ENCODE data around the gene SSH2.
"Not testable (repeated sequence)": the region's sequence is repeated elsewhere in the genome, so short reads cannot be mapped to it uniquely, and the experiment has no call there.

Gene SSH2

DNA sequence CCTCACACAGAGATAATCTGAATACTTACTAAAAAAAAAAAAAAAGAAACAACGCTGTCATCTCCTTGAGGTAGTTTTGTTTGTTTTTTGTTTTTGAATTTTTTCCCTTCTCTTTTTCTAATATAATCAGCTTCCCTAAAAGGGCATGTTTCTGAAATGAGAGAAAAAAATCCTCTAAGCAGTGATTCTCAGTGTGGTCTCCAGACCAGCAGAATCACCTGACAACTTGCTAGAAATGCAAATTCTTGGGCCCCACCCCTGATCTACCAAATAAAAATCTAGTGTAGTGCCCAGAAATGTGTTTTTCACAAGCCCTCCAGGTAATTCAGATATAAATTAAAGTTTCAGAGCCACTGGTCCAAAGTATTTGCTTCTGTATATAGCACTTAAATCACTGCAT, 65.4 kb downstream of the SSH2 start:
- ChIA-PET CTCF (interaction anchor here (1.3 kb wide), 1 partner anchor 14 kb away, joined by 4 read pairs; no protein-coding TSS in a partner anchor), POLR2A (no interaction called here)
- H3K4me3 ChIP-seq (ENCODE audit: low read depth, low read length), result no peak overlapping the region

DNA sequence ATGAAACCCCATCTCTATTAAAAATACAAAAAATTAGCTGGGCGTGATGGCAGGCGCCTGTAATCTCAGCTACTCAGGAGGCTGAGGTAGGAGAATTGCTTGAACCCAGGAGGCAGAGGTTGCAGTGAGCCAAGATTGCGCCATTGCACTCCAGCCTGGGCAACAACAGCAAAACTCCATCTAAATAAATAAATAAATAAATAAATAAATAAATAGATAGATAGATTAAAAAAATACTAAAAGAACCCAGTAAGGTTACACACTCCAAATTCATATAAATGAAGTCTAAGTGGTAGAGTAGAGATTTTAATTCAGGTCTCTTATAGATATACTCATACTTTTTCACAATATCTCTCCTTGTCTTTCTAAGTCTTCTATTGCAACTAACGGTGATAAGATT, 65.9 kb downstream of the SSH2 start:
- POLR2A ChIA-PET; DNase-seq (ENCODE audit: low read depth, low spot score); CTCF ChIA-PET; H3K4me3 ChIP-seq (ENCODE audit: low read depth, low read length): not testable (repeated sequence)

More for the DNA sequence above, 65.4 kb downstream of the SSH2 start:
- TF ChIP-seq, protein P1, sequence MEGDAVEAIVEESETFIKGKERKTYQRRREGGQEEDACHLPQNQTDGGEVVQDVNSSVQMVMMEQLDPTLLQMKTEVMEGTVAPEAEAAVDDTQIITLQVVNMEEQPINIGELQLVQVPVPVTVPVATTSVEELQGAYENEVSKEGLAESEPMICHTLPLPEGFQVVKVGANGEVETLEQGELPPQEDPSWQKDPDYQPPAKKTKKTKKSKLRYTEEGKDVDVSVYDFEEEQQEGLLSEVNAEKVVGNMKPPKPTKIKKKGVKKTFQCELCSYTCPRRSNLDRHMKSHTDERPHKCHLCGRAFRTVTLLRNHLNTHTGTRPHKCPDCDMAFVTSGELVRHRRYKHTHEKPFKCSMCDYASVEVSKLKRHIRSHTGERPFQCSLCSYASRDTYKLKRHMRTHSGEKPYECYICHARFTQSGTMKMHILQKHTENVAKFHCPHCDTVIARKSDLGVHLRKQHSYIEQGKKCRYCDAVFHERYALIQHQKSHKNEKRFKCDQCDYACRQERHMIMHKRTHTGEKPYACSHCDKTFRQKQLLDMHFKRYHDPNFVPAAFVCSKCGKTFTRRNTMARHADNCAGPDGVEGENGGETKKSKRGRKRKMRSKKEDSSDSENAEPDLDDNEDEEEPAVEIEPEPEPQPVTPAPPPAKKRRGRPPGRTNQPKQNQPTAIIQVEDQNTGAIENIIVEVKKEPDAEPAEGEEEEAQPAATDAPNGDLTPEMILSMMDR (IDR thresholded peaks at IDR 0.05; ENCODE audit: insufficient read depth, low read length, missing control alignments), result no peak
- no peak for DNase-seq (ENCODE audit: low read depth, low spot score)

- no peak overlapping the region for H3K4me3 ChIP-seq (ENCODE audit: low read depth, low read length)
- ChIA-PET POLR2A (no interaction called here), CTCF (no interaction called here)
- TF ChIP-seq, protein P1 (IDR thresholded peaks at IDR 0.05; ENCODE audit: insufficient read depth, low read length, missing control alignments), result no peak
- no peak for DNase-seq (ENCODE audit: low read depth, low spot score)
These were observed 67.1 kb downstream of the SSH2 start for GRCh38 chr17:29862951-29863350.

DNA sequence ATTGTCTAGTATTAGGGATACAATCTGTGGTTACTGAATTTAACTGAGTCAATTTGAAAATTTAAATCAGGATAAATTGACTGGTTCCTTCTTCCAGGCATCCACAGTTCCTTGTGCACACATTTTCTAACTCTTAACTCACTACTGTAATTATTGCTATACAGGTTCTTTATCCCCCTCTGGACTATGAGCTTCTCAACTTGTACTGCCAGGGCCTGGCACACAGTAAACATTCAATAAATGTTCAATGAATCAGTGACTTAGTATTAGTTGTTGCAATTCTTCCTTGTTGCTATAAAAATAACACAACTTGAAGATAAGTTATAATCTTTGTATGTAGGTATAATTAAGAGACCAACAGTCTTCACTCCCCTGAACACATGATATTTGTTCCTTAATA, 67.9 kb downstream of the SSH2 start:
- ChIA-PET CTCF (interaction anchor here (0.8 to 1.0 kb wide), 2 partner anchors 11 to 69 kb away, joined by 3 read pairs; no protein-coding TSS in a partner anchor), POLR2A (no interaction called here)
- no peak for DNase-seq (ENCODE audit: low read depth, low spot score)
- no peak overlapping the region for H3K4me3 ChIP-seq (ENCODE audit: low read depth, low read length)
- TF ChIP-seq, protein P1 (IDR thresholded peaks at IDR 0.05; ENCODE audit: insufficient read depth, low read length, missing control alignments), result no peak

DNA sequence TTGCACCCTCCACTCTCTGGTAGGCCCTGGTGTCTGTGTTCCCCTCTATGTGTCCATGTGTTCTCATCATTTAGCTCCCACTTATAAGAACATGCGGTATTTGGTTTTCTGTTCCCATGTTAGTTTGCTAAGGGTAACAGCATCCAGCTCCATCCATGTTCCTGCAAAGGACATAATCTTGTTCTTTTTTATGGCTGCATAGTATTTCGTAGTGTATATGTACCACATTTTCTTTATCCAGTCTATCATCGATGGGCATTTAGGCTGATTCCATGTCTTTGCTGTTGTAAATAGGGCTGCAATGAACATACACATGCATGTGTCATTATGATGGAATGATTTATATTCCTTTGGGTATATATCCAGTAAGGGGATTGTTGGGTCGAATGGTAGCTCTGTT, 70.6 kb downstream of the SSH2 start:
- H3K4me3 ChIP-seq (ENCODE audit: low read depth, low read length); POLR2A ChIA-PET; DNase-seq (ENCODE audit: low read depth, low spot score): not testable (repeated sequence)
- CTCF ChIA-PET, result interaction anchor here (1.0 to 1.1 kb wide), 2 partner anchors 8 kb away, joined by 3 to 4 read pairs; no protein-coding TSS in a partner anchor

DNA sequence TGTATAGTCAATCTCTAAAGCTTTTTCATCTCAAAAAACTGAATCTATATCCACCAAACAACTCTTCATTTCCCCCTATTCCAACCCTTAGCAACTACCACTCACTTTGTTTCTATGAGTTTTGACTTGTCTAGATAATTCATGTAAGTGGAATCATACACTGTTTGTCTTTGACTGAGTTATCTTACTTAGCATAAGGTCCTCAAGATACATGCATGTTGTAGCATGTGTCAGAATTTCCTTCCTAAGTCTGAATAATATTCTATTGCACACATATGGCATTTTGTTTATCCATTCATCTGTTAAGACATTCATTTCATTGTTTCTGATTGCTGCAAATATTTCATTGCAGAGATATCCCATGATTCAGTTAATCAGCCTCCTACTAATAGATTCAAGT, 72.2 kb downstream of the SSH2 start:
- ChIA-PET CTCF (no interaction called here), POLR2A (no interaction called here)
- TF ChIP-seq, protein P1 (IDR thresholded peaks at IDR 0.05; ENCODE audit: insufficient read depth, low read length, missing control alignments), result no peak
- no peak overlapping the region for H3K4me3 ChIP-seq (ENCODE audit: low read depth, low read length)
- no peak for DNase-seq (ENCODE audit: low read depth, low spot score)

- CTCF ChIA-PET; DNase-seq (ENCODE audit: low read depth, low spot score); POLR2A ChIA-PET: not testable (repeated sequence)
These were observed 72.9 kb downstream of the SSH2 start for GRCh38 chr17:29857105-29857504.

DNA sequence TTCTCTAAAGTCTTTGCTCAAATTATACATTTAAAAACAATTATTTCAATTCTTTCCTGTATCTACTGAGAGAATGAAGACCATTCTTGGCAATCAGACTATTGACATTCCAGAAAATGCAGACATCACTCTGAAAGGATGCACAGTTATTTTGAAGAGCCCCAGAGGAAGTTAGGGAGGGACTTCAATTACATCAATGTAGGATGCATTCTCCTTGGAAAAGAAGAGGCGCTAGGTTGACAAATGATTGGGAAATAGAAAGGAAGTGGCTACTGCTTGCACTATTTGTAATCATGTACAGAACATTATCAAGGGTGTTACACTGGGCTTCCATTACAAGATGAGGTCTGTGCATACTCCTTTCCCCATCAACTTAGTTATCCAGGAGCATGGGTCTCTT, 74.3 kb downstream of the SSH2 start:
- CTCF ChIA-PET, result interaction anchor here (1.1 to 1.4 kb wide), 2 partner anchors 13 to 75 kb away, joined by 3 read pairs; partner anchors contain the start of gene SSH2
- no peak for DNase-seq (ENCODE audit: low read depth, low spot score)
- TF ChIP-seq, protein P1 (IDR thresholded peaks at IDR 0.05; ENCODE audit: insufficient read depth, low read length, missing control alignments), result no peak
- no peak overlapping the region for H3K4me3 ChIP-seq (ENCODE audit: low read depth, low read length)
- POLR2A ChIA-PET, result no interaction called here

More at GRCh38 chr17:29857105-29857504, 72.9 kb downstream of the SSH2 start:
- H3K4me3 ChIP-seq (ENCODE audit: low read depth, low read length), result not testable (repeated sequence)

All from AG04449 (cell line).